GM23338 (cell line): ENCODE results near the gene RPL13. TPM values are rescaled to one million over a fixed set of nuclear protein-coding genes. Genes with fewer than 3 reads are reported as not detected.
"Not testable (repeated sequence)": the region's sequence is repeated elsewhere in the genome, so short reads cannot be mapped to it uniquely, and the experiment has no call there.

Experiments
- ATAC-seq: fragments of 200-7000 bp; cut with Tn5 transposase; 3 replicates; pipeline ENCODE4 v1.9.1; 2020
- DNase-seq: peaks from one replicate; pipeline ENCODE4 v3.0.0-alpha.2; 2015; ENCODE audit warnings: low spot score
- H2AFZ ChIP-seq: fragments of 200-600 bp; sonication (generic); 2 replicates; pipeline ENCODE4 v1.8.0; 2016; ENCODE audit warnings: antibody characterized with exemption, mild to moderate bottlenecking, moderate library complexity
- H3F3A ChIP-seq: fragments of 200-600 bp; sonication (generic); replicated peaks from 2 replicates; pipeline ENCODE4 v1.8.0; 2017; ENCODE audit warnings: antibody characterized with exemption, mixed run types, low read depth
- H3K27ac ChIP-seq: fragments of 200-600 bp; sonication (generic); 2 replicates; pipeline ENCODE4 v1.6.1; 2016; ENCODE audit warnings: low read depth
- H3K27me3 ChIP-seq: fragments of 200-600 bp; sonication (generic); 2 replicates; pipeline ENCODE4 v1.8.0; 2016; ENCODE audit warnings: mild to moderate bottlenecking, mixed run types, moderate library complexity; ENCODE audit not compliant: insufficient read depth
- H3K36me3 ChIP-seq: fragments of 200-600 bp; sonication (generic); 2 replicates; pipeline ENCODE4 v1.8.0; 2016; ENCODE audit warnings: mild to moderate bottlenecking; ENCODE audit not compliant: insufficient read depth
- H3K4me1 ChIP-seq: fragments of 200-600 bp; sonication (generic); 2 replicates; pipeline ENCODE4 v1.8.0; 2016; ENCODE audit warnings: mild to moderate bottlenecking, moderate library complexity; ENCODE audit not compliant: insufficient read depth
- H3K4me2 ChIP-seq: fragments of 200-600 bp; sonication (generic); 2 replicates; pipeline ENCODE4 v1.7.1; 2017; ENCODE audit warnings: mixed run types
- H3K4me3 ChIP-seq: fragments of 200-600 bp; sonication (generic); 2 replicates; pipeline ENCODE4 v1.6.1; 2016; ENCODE audit warnings: mixed run types
- H3K79me2 ChIP-seq: fragments of 200-600 bp; sonication (generic); replicated peaks from 2 replicates; pipeline ENCODE4 v1.8.0; 2017; ENCODE audit warnings: mild to moderate bottlenecking; ENCODE audit not compliant: insufficient read depth
- H3K9me2 ChIP-seq: fragments of 200-600 bp; sonication (generic); 2 replicates; pipeline ENCODE4 v1.8.0; 2017; ENCODE audit not compliant: insufficient read depth
- H4K20me1 ChIP-seq: fragments of 200-600 bp; sonication (generic); replicated peaks from 2 replicates; pipeline ENCODE4 v1.8.0; 2017; ENCODE audit warnings: mild to moderate bottlenecking; ENCODE audit not compliant: insufficient read depth
- H3K27ac Mint-ChIP-seq: 2 replicates; pipeline ENCODE4 v1.8.0; 2020; ENCODE audit warnings: inconsistent platforms, mild to moderate bottlenecking, moderate library complexity, mixed read lengths
- H3K27me3 Mint-ChIP-seq: 3 replicates; pipeline ENCODE4 v1.8.0; 2022; ENCODE audit warnings: low read depth, mild to moderate bottlenecking, moderate library complexity, mixed read lengths, inconsistent platforms; ENCODE audit not compliant: insufficient read depth, poor library complexity
- H3K36me3 Mint-ChIP-seq: 3 replicates; pipeline ENCODE4 v1.8.0; 2021; ENCODE audit warnings: low read depth, mild to moderate bottlenecking, inconsistent platforms, moderate library complexity, mixed read lengths
- H3K4me1 Mint-ChIP-seq: 3 replicates; pipeline ENCODE4 v1.8.0; 2020; ENCODE audit warnings: mild to moderate bottlenecking, inconsistent platforms, mixed read lengths
- H3K4me3 Mint-ChIP-seq: 3 replicates; pipeline ENCODE4 v1.8.0; 2021; ENCODE audit warnings: moderate library complexity, mild to moderate bottlenecking, inconsistent platforms, mixed read lengths
- H3K9me3 Mint-ChIP-seq: 3 replicates; pipeline ENCODE4 v1.8.0; 2020; ENCODE audit warnings: moderate library complexity, mild to moderate bottlenecking, inconsistent platforms, mixed read lengths
- CREB1 ChIP-seq: fragments of 250-450 bp; sonication (Bioruptor Pico); IDR thresholded peaks from 2 replicates; pipeline ENCODE4 v1.5.0; 2020; ENCODE audit warnings: low read depth, mild to moderate bottlenecking, moderate library complexity
- EZH2phosphoT487 ChIP-seq: fragments of 200-600 bp; sonication (generic); IDR thresholded peaks from one replicate; pipeline ENCODE4 v1.8.1; 2018; ENCODE audit warnings: antibody characterized with exemption; ENCODE audit not compliant: unreplicated experiment
- NANOG ChIP-seq: IDR thresholded peaks from 2 replicates; pipeline ENCODE4 v1.6.1; 2016; ENCODE audit warnings: antibody characterized with exemption, borderline replicate concordance
- POLR2AphosphoS5 ChIP-seq: IDR thresholded peaks from 2 replicates; pipeline ENCODE4 v1.6.1; 2016; ENCODE audit warnings: antibody characterized with exemption, low read depth
- STAT1 ChIP-seq: IDR thresholded peaks from one replicate; pipeline ENCODE4 v1.6.1; 2016; ENCODE audit warnings: antibody characterized with exemption; ENCODE audit not compliant: unreplicated experiment
- ZNF114 ChIP-seq: fragments of 250-450 bp; sonication (Bioruptor Pico); IDR thresholded peaks from 2 replicates; pipeline ENCODE4 v1.5.0; 2020; ENCODE audit warnings: mild to moderate bottlenecking, moderate library complexity
- ZNF331 ChIP-seq: fragments of 250-450 bp; sonication (Bioruptor Pico); IDR thresholded peaks from 2 replicates; pipeline ENCODE4 v1.5.0; 2020; ENCODE audit warnings: low read depth, mild to moderate bottlenecking, moderate library complexity
- polyA plus RNA-seq: library from polyadenylated mRNA; unstranded; fragments of >200 nt; fragmentation: Nextera tagmentation; extraction: Ambion mirVana; gene quantifications from 2 replicates; pipeline ENCODE4 v1.2.1, GENCODE V29; 2016
- total RNA-seq: library from RNA; depleted of rRNA; stranded (reverse); fragments of >200 nt; shearing (Covaris generic); gene quantifications from 2 replicates; pipeline ENCODE4 v1.2.3, GENCODE V29; 2014
- TF ChIP-seq, protein P1 (sequence below): fragments of 250-450 bp; sonication (Bioruptor Pico); IDR thresholded peaks from 2 replicates; pipeline ENCODE4 v1.5.0; 2020; ENCODE audit warnings: mild to moderate bottlenecking, moderate library complexity
- TF ChIP-seq, protein P2 (sequence below): IDR thresholded peaks from 2 replicates; pipeline ENCODE4 v1.6.1; 2016; ENCODE audit warnings: antibody characterized with exemption

The RPL13 gene
- total and polyA plus RNA-seq, 2 experiments from 2014 or later = 3,489 to 3,617 TPM

DNA sequence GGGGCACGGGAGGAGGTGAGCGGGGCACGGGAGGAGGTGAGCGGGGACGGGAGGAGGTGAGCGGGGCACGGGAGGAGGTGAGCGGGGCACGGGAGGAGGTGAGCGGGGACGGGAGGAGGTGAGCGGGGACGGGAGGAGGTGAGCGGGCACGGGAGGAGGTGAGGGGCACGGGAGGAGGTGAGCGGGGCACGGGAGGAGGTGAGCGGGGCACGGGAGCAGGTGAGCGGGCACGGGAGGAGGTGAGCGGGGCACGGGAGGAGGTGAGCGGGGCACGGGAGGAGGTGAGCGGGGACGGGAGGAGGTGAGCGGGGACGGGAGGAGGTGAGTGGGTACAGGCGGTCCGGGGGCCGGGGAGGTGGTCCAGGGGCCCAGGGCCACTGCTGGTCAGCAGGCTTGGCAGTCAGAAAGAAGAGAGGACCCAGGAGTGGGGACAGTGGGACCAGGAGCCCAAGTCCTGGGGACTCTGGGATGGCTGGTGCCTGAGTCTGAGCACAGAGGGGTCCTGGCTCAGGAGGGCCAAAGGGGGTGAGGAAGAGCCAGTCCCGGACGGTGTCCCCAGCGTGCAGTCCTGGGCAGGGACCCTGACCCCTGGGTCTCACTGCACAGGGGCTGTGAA is 10.6 kb downstream of the RPL13 start:
- H3K27me3 Mint-ChIP-seq = peaks cover 23% of the 10 kb centered on the region
- not testable (repeated sequence) for H3K4me1 Mint-ChIP-seq, H4K20me1 ChIP-seq, H3K36me3 ChIP-seq, H3K36me3 Mint-ChIP-seq, ATAC-seq, H3K27ac ChIP-seq, DNase-seq, H3F3A ChIP-seq, H2AFZ ChIP-seq, H3K79me2 ChIP-seq, H3K4me3 ChIP-seq, H3K9me3 Mint-ChIP-seq, H3K4me3 Mint-ChIP-seq, H3K9me2 ChIP-seq, H3K4me2 ChIP-seq, H3K27ac Mint-ChIP-seq
- Histone ChIP-seq H3K27me3 (peaks cover 18% of the 10 kb centered on the region), H3K4me1 (peaks cover 10% of the 10 kb centered on the region)

DNA sequence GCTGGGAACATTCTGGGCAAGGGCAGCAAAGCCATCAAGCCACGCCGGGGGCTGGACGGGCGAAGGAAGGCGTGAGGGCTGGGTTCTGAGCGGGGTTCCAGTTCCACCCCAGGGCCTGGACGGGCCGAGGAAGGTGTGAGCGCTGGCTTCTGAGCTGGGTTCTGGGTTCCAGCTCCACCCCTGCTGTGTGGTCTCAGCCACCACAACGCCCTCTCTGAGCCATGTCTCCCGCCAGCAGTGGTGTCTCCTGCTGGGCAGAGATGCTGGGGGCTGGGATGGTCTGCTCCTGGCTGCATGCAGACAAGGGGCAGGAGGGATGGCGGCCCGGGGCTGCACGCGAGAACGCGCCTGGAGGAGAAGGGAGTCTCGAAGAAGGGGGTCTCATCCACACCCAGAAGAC is 11.2 kb downstream of the RPL13 start:
- Mint-ChIP-seq H3K36me3 (no peaks in the 10 kb centered on the region), H3K4me3 (no peak overlapping the region), H3K27ac (no peak overlapping the region), H3K27me3 (peaks cover 21% of the 10 kb centered on the region), H3K9me3 (no peaks in the 10 kb centered on the region), H3K4me1 (peaks cover 3% of the 10 kb centered on the region)
- Histone ChIP-seq H3K4me2 (no peak overlapping the region), H3K9me2 (no peaks in the 10 kb centered on the region), H3F3A (peaks cover 2% of the 10 kb centered on the region; the same call in 1 of the 2 replicates), H3K27me3 (peaks cover 19% of the 10 kb centered on the region), H3K36me3 (no peaks in the 10 kb centered on the region), H3K79me2 (no peaks in the 10 kb centered on the region), H3K4me3 (no peak overlapping the region), H3K27ac (no peak overlapping the region), H4K20me1 (no peaks in the 10 kb centered on the region), H3K4me1 (peaks cover 5% of the 10 kb centered on the region; the same call in 1 of the 2 replicates), H2AFZ (no peak overlapping the region)
- TF ChIP-seq CREB1 (CRISPR knock-in tag) (no peak), EZH2phosphoT487 (no peak), STAT1 (no peak), POLR2AphosphoS5 (no peak)
- DNase-seq (no peak), ATAC-seq (no peak)

DNA sequence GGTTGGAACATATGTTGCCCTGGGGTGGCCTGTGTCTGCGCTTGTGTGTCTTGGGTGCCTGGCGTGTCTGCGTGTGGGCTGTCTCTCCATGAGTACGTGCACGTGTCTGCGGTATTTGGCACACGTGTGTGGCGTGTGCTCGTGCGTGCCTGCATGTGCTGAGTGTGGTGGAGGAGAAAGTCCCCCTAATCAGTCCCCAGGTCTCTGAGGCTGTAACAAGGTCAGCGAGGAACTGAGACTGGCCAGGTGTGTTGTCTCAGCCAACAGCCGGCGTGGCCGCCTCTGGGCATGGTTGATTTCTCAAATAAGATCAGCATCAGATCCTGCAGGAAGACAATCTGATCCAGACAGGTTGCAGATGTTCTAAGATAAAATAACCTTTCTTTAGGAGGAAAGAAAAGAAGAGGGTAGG is 11.6 kb downstream of the RPL13 start:
- Mint-ChIP-seq H3K27me3 (peaks cover 21% of the 10 kb centered on the region), H3K27ac (no peak overlapping the region), H3K36me3 (no peaks in the 10 kb centered on the region), H3K9me3 (no peaks in the 10 kb centered on the region), H3K4me1 (peaks cover 3% of the 10 kb centered on the region), H3K4me3 (no peak overlapping the region)
- no peak overlapping the region for H3K4me2 ChIP-seq
- ATAC-seq (no peak), DNase-seq (no peak)
- no peak overlapping the region for H3K4me3 ChIP-seq
- no peak overlapping the region for H2AFZ ChIP-seq
- no peaks in the 10 kb centered on the region; the same call in 1 of the 2 replicates for H3F3A ChIP-seq
- no peaks in the 10 kb centered on the region for H3K9me2 ChIP-seq
- H4K20me1 ChIP-seq = no peaks in the 10 kb centered on the region
- no peak overlapping the region for H3K27ac ChIP-seq
- peaks cover 20% of the 10 kb centered on the region for H3K27me3 ChIP-seq
- H3K36me3 ChIP-seq = no peaks in the 10 kb centered on the region
- H3K79me2 ChIP-seq = no peaks in the 10 kb centered on the region
- peaks cover 5% of the 10 kb centered on the region; the same call in 1 of the 2 replicates for H3K4me1 ChIP-seq
- no peak for TF ChIP-seq ZNF114 (CRISPR knock-in tag)
- TF ChIP-seq, protein P1, sequence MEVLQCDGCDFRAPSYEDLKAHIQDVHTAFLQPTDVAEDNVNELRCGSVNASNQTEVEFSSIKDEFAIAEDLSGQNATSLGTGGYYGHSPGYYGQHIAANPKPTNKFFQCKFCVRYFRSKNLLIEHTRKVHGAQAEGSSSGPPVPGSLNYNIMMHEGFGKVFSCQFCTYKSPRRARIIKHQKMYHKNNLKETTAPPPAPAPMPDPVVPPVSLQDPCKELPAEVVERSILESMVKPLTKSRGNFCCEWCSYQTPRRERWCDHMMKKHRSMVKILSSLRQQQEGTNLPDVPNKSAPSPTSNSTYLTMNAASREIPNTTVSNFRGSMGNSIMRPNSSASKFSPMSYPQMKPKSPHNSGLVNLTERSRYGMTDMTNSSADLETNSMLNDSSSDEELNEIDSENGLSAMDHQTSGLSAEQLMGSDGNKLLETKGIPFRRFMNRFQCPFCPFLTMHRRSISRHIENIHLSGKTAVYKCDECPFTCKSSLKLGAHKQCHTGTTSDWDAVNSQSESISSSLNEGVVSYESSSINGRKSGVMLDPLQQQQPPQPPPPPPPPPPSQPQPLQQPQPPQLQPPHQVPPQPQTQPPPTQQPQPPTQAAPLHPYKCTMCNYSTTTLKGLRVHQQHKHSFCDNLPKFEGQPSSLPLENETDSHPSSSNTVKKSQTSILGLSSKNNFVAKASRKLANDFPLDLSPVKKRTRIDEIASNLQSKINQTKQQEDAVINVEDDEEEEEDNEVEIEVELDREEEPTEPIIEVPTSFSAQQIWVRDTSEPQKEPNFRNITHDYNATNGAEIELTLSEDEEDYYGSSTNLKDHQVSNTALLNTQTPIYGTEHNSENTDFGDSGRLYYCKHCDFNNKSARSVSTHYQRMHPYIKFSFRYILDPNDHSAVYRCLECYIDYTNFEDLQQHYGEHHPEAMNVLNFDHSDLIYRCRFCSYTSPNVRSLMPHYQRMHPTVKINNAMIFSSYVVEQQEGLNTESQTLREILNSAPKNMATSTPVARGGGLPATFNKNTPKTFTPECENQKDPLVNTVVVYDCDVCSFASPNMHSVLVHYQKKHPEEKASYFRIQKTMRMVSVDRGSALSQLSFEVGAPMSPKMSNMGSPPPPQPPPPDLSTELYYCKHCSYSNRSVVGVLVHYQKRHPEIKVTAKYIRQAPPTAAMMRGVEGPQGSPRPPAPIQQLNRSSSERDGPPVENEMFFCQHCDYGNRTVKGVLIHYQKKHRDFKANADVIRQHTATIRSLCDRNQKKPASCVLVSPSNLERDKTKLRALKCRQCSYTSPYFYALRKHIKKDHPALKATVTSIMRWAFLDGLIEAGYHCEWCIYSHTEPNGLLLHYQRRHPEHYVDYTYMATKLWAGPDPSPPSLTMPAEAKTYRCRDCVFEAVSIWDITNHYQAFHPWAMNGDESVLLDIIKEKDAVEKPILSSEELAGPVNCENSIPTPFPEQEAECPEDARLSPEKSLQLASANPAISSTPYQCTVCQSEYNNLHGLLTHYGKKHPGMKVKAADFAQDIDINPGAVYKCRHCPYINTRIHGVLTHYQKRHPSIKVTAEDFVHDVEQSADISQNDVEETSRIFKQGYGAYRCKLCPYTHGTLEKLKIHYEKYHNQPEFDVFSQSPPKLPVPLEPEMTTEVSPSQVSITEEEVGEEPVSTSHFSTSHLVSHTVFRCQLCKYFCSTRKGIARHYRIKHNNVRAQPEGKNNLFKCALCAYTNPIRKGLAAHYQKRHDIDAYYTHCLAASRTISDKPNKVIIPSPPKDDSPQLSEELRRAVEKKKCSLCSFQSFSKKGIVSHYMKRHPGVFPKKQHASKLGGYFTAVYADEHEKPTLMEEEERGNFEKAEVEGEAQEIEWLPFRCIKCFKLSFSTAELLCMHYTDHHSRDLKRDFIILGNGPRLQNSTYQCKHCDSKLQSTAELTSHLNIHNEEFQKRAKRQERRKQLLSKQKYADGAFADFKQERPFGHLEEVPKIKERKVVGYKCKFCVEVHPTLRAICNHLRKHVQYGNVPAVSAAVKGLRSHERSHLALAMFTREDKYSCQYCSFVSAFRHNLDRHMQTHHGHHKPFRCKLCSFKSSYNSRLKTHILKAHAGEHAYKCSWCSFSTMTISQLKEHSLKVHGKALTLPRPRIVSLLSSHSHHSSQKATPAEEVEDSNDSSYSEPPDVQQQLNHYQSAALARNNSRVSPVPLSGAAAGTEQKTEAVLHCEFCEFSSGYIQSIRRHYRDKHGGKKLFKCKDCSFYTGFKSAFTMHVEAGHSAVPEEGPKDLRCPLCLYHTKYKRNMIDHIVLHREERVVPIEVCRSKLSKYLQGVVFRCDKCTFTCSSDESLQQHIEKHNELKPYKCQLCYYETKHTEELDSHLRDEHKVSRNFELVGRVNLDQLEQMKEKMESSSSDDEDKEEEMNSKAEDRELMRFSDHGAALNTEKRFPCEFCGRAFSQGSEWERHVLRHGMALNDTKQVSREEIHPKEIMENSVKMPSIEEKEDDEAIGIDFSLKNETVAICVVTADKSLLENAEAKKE (CRISPR knock-in tag) = no peak
- TF ChIP-seq ZNF331 (CRISPR knock-in tag) = no peak
- no peak for TF ChIP-seq NANOG
- TF ChIP-seq, protein P2, sequence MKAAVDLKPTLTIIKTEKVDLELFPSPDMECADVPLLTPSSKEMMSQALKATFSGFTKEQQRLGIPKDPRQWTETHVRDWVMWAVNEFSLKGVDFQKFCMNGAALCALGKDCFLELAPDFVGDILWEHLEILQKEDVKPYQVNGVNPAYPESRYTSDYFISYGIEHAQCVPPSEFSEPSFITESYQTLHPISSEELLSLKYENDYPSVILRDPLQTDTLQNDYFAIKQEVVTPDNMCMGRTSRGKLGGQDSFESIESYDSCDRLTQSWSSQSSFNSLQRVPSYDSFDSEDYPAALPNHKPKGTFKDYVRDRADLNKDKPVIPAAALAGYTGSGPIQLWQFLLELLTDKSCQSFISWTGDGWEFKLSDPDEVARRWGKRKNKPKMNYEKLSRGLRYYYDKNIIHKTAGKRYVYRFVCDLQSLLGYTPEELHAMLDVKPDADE = no peak
